HepG2 (cell line): ENCODE data around the gene FAM174C.

Experiments
- CBX2 ChIP-seq, 2 experiments: fragments of 200-600 bp in 1 of 2; sonication (generic); formaldehyde crosslinking in 1 of 2; IDR thresholded peaks; 2 replicates each; pipeline versions ENCODE4 v1.7.0 to v1.8.1; 2018 to 2022; ENCODE audit warnings: low read depth in 2 of 2, low read length in 1 of 2, mild to moderate bottlenecking in 1 of 2, missing genetic modification reagents in 1 of 2
- JUN ChIP-seq: sonication (generic); formaldehyde crosslinking; IDR thresholded peaks from 2 replicates; pipeline ENCODE4 v1.4.0; 2020; ENCODE audit warnings: mild to moderate bottlenecking, missing genetic modification reagents
- RAD21 ChIP-seq: fragments of 450-650 bp; formaldehyde crosslinking; IDR thresholded peaks from 2 replicates; pipeline ENCODE4 v1.5.0; 2020; ENCODE audit warnings: mild to moderate bottlenecking
- ZNF597 ChIP-seq: sonication (generic); formaldehyde crosslinking; IDR thresholded peaks from 2 replicates; pipeline ENCODE4 v1.5.0; 2020; ENCODE audit warnings: missing genetic modification reagents
- ZSCAN30 ChIP-seq: sonication (generic); formaldehyde crosslinking; IDR thresholded peaks from 2 replicates; pipeline ENCODE4 v1.5.0; 2020; ENCODE audit warnings: mild to moderate bottlenecking, missing genetic modification reagents
- TF ChIP-seq, protein P1 (sequence below): sonication (generic); formaldehyde crosslinking; IDR thresholded peaks from 2 replicates; pipeline ENCODE4 v1.5.0; 2020; ENCODE audit warnings: mild to moderate bottlenecking, missing genetic modification reagents, moderate library complexity
- TF ChIP-seq, protein P2 (sequence below): sonication (generic); formaldehyde crosslinking; IDR thresholded peaks from 2 replicates; pipeline ENCODE4 v1.4.0; 2020; ENCODE audit warnings: missing genetic modification reagents
- TF ChIP-seq, protein P3 (sequence below): sonication (generic); formaldehyde crosslinking; IDR thresholded peaks from 2 replicates; pipeline ENCODE4 v1.5.1; 2020; ENCODE audit warnings: missing genetic modification reagents, mild to moderate bottlenecking, borderline replicate concordance

GRCh38 chr19:1312767-1313694 lies 37.7 kb downstream of the FAM174C start:
- TF ChIP-seq ZNF597 (CRISPR knock-in tag) (no peak), ZSCAN30 (CRISPR knock-in tag) (no peak), CBX2 (IDR thresholded peaks at IDR 0.05; ENCODE audit: low read depth, low read length) (no peak), CBX2 (CRISPR knock-in tag; IDR thresholded peaks at IDR 0.05; ENCODE audit: low read depth) (no peak), RAD21 (CRISPR knock-in tag) (no peak), JUN (no peak)
- TF ChIP-seq, protein P1, sequence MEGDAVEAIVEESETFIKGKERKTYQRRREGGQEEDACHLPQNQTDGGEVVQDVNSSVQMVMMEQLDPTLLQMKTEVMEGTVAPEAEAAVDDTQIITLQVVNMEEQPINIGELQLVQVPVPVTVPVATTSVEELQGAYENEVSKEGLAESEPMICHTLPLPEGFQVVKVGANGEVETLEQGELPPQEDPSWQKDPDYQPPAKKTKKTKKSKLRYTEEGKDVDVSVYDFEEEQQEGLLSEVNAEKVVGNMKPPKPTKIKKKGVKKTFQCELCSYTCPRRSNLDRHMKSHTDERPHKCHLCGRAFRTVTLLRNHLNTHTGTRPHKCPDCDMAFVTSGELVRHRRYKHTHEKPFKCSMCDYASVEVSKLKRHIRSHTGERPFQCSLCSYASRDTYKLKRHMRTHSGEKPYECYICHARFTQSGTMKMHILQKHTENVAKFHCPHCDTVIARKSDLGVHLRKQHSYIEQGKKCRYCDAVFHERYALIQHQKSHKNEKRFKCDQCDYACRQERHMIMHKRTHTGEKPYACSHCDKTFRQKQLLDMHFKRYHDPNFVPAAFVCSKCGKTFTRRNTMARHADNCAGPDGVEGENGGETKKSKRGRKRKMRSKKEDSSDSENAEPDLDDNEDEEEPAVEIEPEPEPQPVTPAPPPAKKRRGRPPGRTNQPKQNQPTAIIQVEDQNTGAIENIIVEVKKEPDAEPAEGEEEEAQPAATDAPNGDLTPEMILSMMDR (CRISPR knock-in tag), result no peak
- TF ChIP-seq, protein P2, sequence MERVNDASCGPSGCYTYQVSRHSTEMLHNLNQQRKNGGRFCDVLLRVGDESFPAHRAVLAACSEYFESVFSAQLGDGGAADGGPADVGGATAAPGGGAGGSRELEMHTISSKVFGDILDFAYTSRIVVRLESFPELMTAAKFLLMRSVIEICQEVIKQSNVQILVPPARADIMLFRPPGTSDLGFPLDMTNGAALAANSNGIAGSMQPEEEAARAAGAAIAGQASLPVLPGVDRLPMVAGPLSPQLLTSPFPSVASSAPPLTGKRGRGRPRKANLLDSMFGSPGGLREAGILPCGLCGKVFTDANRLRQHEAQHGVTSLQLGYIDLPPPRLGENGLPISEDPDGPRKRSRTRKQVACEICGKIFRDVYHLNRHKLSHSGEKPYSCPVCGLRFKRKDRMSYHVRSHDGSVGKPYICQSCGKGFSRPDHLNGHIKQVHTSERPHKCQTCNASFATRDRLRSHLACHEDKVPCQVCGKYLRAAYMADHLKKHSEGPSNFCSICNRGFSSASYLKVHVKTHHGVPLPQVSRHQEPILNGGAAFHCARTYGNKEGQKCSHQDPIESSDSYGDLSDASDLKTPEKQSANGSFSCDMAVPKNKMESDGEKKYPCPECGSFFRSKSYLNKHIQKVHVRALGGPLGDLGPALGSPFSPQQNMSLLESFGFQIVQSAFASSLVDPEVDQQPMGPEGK, result no peak
- TF ChIP-seq, protein P3, sequence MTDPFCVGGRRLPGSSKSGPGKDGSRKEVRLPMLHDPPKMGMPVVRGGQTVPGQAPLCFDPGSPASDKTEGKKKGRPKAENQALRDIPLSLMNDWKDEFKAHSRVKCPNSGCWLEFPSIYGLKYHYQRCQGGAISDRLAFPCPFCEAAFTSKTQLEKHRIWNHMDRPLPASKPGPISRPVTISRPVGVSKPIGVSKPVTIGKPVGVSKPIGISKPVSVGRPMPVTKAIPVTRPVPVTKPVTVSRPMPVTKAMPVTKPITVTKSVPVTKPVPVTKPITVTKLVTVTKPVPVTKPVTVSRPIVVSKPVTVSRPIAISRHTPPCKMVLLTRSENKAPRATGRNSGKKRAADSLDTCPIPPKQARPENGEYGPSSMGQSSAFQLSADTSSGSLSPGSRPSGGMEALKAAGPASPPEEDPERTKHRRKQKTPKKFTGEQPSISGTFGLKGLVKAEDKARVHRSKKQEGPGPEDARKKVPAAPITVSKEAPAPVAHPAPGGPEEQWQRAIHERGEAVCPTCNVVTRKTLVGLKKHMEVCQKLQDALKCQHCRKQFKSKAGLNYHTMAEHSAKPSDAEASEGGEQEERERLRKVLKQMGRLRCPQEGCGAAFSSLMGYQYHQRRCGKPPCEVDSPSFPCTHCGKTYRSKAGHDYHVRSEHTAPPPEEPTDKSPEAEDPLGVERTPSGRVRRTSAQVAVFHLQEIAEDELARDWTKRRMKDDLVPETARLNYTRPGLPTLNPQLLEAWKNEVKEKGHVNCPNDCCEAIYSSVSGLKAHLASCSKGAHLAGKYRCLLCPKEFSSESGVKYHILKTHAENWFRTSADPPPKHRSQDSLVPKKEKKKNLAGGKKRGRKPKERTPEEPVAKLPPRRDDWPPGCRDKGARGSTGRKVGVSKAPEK (CRISPR knock-in tag), result no peak
